HG03103 (cell line): ENCODE results near the gene PTPRG.

ENCODE experiments used
- ATAC-seq: cut with Tn5 transposase; IDR thresholded peaks from one replicate; pipeline ENCODE4 v1.9.1; 2021; ENCODE audit warnings: low read depth; ENCODE audit not compliant: unreplicated experiment

The PTPRG gene

DNA sequence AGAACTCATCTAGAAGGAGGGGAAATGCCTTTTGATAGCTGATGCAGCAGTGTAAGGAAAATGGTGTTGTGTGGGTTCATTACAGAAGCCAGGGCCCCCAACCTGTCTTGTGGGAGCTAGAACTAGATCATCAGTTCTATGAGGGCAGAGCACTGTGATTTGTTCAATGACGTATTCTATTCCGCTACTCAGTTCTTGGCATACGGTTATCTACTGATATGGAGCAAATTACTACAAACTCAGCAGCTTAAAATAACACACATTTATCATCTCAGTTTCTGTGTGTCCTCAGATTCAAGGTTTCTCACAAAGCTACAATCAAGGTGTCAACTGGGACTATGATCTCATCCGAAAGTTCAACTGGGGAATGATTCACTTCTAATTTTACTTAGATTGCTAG is 561.4 kb downstream of the PTPRG start:
- ATAC-seq: no peak

DNA sequence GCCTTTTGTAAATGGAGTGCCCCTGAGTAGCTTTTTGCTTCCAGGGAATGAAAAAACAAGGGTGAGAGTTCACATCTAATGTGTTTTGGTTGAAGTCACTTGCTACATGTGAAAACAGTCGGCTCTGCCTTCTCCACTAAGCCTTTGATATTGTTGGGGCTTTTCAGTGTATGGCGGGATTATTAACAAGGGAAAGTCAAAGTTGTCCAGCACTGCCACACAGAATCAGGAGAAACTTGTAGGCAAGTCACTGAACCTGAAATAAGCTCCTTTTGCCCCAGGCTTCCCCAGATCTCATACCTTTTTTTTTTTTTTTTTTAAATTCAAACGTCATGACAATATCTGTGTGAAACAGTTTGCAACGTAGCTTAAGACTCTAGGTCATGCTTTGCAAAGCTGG is 564.0 kb downstream of the PTPRG start:
- ATAC-seq: no peak

DNA sequence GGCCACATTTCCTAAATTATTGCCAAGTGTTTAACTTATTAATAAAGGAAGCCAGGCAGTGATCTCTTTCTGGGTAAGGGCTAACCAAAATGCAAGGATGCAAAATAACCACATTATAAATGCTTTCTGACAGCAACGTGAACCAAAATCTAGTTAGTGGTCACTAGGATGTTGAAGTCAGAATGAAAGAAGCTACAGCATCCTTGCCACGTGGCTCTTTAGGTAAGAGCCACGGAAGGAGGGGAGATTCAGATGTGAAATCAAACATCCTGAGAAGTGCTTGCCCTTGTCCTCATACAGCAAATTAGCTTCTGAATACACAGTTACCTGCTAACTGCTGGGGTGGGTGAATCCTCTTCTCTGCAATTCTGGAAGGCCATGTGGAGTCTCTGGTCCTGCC is 565.7 kb downstream of the PTPRG start:
- ATAC-seq: no peak

- no peak for ATAC-seq
These were observed 566.7 kb downstream of the PTPRG start for GRCh38 chr3:62128051-62128450.

- ATAC-seq: no peak
These were observed 567.3 kb downstream of the PTPRG start for GRCh38 chr3:62128681-62129080.

DNA sequence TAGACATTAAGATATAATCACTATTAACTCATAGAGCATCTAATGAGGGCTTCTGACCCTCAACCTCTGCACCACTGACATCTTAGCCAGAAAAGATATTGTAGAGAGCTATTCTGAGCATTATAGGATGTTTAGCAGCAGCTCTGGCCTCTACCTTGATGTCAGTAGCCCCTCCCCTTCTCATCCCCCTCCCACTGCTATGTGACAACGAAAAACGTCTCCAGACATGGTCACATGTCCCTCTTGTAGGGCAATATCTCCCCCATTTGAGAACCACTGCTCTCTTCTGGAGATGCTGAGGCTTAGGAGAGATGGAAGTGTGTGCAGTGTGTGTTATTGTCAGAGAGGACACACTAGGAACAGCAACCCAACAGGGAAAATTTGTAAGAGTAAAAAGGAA is 569.7 kb downstream of the PTPRG start:
- no peak for ATAC-seq

GRCh38 chr3:62131620-62132019 is 570.2 kb downstream of the PTPRG start:
- no peak for ATAC-seq

GRCh38 chr3:62132027-62132602 is 570.7 kb downstream of the PTPRG start:
- ATAC-seq: no peak

GRCh38 chr3:62133015-62133414 is 571.6 kb downstream of the PTPRG start:
- no peak for ATAC-seq

- no peak for ATAC-seq
These were observed 572.7 kb downstream of the PTPRG start for GRCh38 chr3:62134061-62134496.

GRCh38 chr3:62135741-62136140 is 574.4 kb downstream of the PTPRG start:
- ATAC-seq: no peak

GRCh38 chr3:62139957-62140356 is 578.6 kb downstream of the PTPRG start:
- no peak for ATAC-seq

DNA sequence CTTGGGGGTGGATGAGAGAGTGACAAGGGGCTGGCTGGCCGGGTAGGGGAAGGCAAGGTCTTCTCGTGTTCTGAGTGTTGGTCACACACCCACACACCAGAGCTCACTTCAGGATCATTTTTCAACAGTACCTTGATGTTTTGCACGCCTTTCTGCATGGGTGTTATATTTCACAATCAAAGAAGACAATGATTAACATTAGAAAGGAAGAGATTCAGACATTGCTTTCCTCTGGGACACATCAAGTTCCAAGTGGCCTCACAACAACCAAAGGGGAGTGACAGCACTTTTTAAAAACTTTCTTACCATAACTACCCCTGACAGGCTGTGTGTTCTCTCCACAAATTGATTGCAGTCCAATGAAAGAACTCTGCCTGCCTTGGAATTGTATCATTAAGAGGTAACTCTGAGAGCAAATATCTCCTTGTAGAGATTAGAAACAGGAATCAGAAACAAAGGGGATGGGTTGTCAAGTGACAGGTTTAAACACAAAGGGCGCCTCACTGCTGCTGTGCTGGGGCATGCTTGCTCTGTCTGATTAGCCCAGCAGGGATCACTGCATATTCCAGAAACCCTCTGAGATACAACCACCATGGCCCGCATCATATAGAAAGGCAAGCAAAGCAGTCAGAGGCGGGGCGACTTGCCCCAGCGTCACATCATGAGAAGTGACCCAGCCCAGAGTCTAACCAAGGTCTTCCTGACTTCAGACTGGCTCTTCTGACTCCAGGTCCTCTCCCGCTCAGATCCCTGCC is 581.1 kb downstream of the PTPRG start:
- ATAC-seq: no peak

DNA sequence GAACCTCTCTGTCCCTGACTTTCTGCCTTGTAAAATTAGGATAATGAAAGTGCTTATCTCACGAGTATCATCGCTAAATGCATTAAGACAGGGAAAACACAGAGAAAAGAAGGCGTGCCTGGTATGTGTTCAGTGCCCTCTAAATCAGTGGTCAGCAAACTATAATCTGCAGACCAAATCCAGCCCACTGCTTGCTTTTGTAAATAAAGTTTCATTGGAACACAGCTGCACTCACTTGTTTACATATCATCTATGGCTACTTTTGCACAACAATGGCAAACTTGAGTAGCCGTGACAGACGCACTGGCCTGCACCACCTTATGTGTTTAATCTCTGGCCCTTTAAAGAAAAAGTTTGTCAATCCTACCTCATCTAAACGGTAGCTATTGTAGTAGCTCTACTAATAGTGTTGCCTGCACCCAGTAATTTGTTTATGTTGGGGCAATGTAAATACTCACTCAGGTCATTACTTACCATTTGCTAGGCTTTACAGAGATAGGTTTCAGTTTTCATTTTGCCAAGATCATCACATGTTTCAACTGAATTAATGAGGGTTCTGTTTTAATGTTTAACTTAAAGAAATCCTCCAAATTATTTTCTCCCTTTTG is 582.6 kb downstream of the PTPRG start:
- ATAC-seq: no peak

GRCh38 chr3:62144482-62144881 is 583.1 kb downstream of the PTPRG start:
- ATAC-seq: no peak

DNA sequence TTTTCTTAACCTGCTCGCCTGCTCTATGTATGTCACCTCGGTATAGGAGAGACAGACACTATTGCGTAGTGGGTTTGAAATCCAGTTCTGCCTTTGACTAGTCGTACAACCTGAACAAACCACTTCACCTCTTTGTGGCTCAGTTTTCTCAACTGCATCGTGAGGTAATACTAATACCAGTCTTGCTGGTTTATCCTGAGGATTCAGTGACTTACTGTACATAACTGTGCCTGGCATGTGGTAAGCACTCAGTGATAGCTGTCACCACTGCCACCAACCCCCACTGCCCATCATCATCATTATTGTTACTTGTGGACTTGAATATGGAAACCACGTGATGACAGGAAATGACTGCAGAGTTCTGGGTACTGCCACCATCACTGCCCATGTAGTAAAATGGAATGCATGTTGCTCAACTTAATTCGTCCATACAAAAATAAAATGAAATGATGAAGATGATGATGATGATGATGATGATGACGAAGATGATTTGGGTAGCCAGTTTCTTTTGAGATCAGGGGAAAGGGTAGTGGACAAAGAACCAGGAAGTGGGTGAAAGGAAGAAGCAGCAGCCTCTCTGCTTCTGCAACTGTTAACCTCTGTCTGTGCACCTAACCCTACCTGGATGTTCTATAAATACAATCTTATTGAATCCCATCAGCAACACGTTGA is 583.9 kb downstream of the PTPRG start:
- ATAC-seq: no peak

DNA sequence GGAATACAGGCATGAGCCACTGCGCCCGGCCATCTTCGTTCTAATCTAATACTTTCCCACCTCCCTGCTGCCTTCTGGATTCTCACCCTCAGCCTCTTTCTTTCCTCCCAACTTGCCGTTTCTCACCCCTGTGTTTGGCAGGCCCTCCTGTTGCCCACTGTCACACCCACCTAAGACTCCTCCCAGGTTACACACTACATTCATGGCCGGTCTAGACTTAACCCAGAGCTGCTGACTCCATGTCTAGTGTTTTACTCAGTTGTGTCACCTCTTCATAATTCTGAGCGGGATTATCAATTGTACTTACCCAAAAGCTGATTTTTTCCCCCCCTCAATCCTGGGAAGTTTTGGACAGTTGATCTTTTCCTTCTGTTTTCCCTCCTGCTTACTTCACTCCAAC is 588.2 kb downstream of the PTPRG start:
- no peak for ATAC-seq

GRCh38 chr3:62149962-62150361 is 588.6 kb downstream of the PTPRG start:
- ATAC-seq: no peak

GRCh38 chr3:62151591-62151990 is 590.2 kb downstream of the PTPRG start:
- no peak for ATAC-seq

DNA sequence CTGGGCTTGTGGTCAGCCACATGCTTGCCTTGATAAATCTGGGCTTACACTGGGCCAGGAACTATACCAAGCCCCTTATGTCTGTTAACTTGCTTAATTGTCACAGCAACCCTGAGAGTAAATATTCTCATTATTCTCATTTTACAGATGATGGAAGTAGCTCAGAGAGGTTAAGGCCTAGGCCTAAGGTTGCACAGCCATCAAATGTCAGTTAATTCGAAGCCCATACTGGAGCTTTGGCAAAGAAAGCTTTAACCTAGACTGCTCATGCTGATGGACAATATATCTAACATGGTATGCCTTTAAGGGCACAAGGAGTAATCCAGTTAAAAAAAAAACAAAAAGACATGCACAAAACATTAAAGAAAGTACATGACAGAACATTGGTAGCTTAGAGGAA is 591.9 kb downstream of the PTPRG start:
- ATAC-seq: no peak

- no peak for ATAC-seq
These were observed 593.2 kb downstream of the PTPRG start for GRCh38 chr3:62154457-62155148.
